Measurements from ENCODE around the gene CACNA1C. TPM values are rescaled to one million over a fixed set of nuclear protein-coding genes. Genes with fewer than 3 reads are reported as not detected.

Gene CACNA1C
- total RNA-seq, 1 donor from 2014 or later = 11.7 TPM

DNA sequence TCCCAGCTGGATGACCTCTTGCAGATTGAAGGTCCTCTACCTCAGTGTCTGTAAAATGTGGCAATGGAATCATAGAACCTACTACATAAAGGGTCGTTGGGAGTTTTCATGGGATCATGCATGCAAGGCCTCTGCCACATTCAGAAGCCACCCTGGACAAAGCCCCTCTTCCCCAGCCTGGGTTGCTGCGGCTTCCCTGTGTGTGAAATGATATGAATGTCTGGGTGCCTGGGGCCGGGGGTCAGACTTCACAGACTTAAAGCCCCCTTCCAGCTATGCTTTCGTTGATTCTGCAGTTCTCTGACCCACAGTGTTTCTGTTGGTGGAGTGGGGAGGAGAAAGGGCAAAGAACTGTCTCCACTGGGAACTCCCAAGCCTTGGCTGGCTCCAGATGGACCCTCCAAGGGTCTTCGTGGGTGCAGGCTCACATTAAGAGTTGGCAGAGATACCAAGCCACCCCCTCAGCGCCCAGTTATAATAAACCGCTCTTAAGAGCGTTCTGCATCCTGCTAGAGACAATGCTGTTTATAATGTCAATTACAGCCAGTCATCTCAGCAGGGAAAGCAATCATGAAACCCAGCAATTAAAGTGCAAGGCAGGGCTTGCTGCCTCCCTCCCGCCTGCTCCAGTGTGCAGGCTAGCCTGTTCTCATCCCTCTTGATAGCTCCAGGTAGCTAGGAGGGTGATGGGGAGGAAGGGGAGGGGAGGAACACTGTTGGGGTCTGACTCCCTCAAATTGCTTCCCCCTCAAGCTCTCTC, 531.0 kb downstream of the CACNA1C start:
- Mint-ChIP-seq H3K4me1 (ENCODE audit: low read depth) (no peaks in the 10 kb centered on the region), H3K27ac (no peak overlapping the region), H3K27me3 (peaks cover 83% of the 10 kb centered on the region), H3K4me3 (ENCODE audit: low read depth) (no peak overlapping the region), H3K36me3 (ENCODE audit: insufficient read depth) (no peaks in the 10 kb centered on the region), H3K9me3 (ENCODE audit: low read depth) (no peaks in the 10 kb centered on the region)
- TF ChIP-seq, protein P1, sequence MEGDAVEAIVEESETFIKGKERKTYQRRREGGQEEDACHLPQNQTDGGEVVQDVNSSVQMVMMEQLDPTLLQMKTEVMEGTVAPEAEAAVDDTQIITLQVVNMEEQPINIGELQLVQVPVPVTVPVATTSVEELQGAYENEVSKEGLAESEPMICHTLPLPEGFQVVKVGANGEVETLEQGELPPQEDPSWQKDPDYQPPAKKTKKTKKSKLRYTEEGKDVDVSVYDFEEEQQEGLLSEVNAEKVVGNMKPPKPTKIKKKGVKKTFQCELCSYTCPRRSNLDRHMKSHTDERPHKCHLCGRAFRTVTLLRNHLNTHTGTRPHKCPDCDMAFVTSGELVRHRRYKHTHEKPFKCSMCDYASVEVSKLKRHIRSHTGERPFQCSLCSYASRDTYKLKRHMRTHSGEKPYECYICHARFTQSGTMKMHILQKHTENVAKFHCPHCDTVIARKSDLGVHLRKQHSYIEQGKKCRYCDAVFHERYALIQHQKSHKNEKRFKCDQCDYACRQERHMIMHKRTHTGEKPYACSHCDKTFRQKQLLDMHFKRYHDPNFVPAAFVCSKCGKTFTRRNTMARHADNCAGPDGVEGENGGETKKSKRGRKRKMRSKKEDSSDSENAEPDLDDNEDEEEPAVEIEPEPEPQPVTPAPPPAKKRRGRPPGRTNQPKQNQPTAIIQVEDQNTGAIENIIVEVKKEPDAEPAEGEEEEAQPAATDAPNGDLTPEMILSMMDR (IDR thresholded peaks at IDR 0.05; ENCODE audit: unreplicated experiment) = no peak
- DNase-seq (ENCODE audit: low spot score, unreplicated experiment) = no peak

- no peak overlapping the region for H3K4me3 Mint-ChIP-seq (ENCODE audit: low read depth)
- H3K4me1 Mint-ChIP-seq (ENCODE audit: low read depth) = no peaks in the 10 kb centered on the region
- no peak overlapping the region for H3K27ac Mint-ChIP-seq
- no peaks in the 10 kb centered on the region for H3K9me3 Mint-ChIP-seq (ENCODE audit: low read depth)
- H3K27me3 Mint-ChIP-seq = peaks cover 80% of the 10 kb centered on the region
- DNase-seq (ENCODE audit: low spot score, unreplicated experiment) = no peak
- TF ChIP-seq, protein P1 (IDR thresholded peaks at IDR 0.05; ENCODE audit: unreplicated experiment) = no peak
- no peaks in the 10 kb centered on the region for H3K36me3 Mint-ChIP-seq (ENCODE audit: insufficient read depth)
Measured at GRCh38 chr12:2586156-2587038, 533.6 kb downstream of the CACNA1C start.

- Mint-ChIP-seq H3K9me3 (ENCODE audit: low read depth) (peaks cover 4% of the 10 kb centered on the region), H3K4me1 (ENCODE audit: low read depth) (no peaks in the 10 kb centered on the region), H3K27ac (no peak overlapping the region), H3K4me3 (ENCODE audit: low read depth) (no peak overlapping the region), H3K36me3 (ENCODE audit: insufficient read depth) (no peaks in the 10 kb centered on the region), H3K27me3 (peaks cover 68% of the 10 kb centered on the region)
- DNase-seq (ENCODE audit: low spot score, unreplicated experiment) = no peak
- TF ChIP-seq, protein P1 (IDR thresholded peaks at IDR 0.05; ENCODE audit: unreplicated experiment) = no peak
Measured at GRCh38 chr12:2588345-2588744, 535.6 kb downstream of the CACNA1C start.

GRCh38 chr12:2589381-2589780, 536.6 kb downstream of the CACNA1C start:
- Mint-ChIP-seq H3K4me1 (ENCODE audit: low read depth) (no peaks in the 10 kb centered on the region), H3K27ac (no peak overlapping the region), H3K4me3 (ENCODE audit: low read depth) (no peak overlapping the region), H3K27me3 (peaks cover 58% of the 10 kb centered on the region), H3K9me3 (ENCODE audit: low read depth) (peaks cover 11% of the 10 kb centered on the region), H3K36me3 (ENCODE audit: insufficient read depth) (no peaks in the 10 kb centered on the region)
- TF ChIP-seq, protein P1 (IDR thresholded peaks at IDR 0.05; ENCODE audit: unreplicated experiment) = no peak
- no peak for DNase-seq (ENCODE audit: low spot score, unreplicated experiment)

- Mint-ChIP-seq H3K4me1 (ENCODE audit: low read depth) (no peaks in the 10 kb centered on the region), H3K4me3 (ENCODE audit: low read depth) (no peak overlapping the region), H3K9me3 (ENCODE audit: low read depth) (peaks cover 12% of the 10 kb centered on the region), H3K27ac (no peak overlapping the region), H3K36me3 (ENCODE audit: insufficient read depth) (no peaks in the 10 kb centered on the region), H3K27me3 (peaks cover 27% of the 10 kb centered on the region)
- TF ChIP-seq, protein P1 (IDR thresholded peaks at IDR 0.05; ENCODE audit: unreplicated experiment) = no peak
- no peak for DNase-seq (ENCODE audit: low spot score, unreplicated experiment)
Measured at GRCh38 chr12:2593045-2593444, 540.3 kb downstream of the CACNA1C start.

All from progenitor cell of endocrine pancreas (in vitro differentiated cells).